ENCODE results near the gene C1QTNF7. TPM values are rescaled to one million over a fixed set of nuclear protein-coding genes. Genes with fewer than 3 reads are reported as not detected.

Gene C1QTNF7
- total RNA-seq, 1 donor from 2014 or later = not detected

DNA sequence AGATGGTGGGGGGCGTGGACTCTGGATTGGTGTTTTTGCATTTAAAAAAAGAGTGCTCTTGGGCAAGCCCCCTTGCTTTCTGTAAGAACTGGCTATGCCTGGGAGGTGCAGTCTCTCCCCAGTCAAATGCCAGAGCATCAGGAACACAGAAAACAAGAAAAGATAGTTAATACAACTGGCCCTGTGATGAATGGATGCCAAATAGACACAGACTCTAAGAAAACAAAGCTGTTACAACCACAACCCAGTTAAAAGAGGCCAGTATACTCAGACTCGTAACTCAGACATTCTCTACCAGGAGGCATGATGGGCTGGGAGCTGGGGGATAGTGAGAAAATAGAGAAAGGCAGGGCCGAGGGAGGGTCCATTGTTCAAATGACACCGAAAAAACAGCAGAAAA is 32.5 kb upstream of the C1QTNF7 start:
- DNase-seq (ENCODE audit: low read depth) = no peak

GRCh38 chr4:15396157-15396800 is 31.6 kb upstream of the C1QTNF7 start:
- FAIRE-seq (peak; percentile 43), DNase-seq (ENCODE audit: low read depth) (no peak)
- H2AFZ ChIP-seq (ENCODE audit: low read depth, low read length) = no peak overlapping the region
- H3K4me3 ChIP-seq (ENCODE audit: insufficient read depth, low read depth, low read length) = no peak overlapping the region
- Mint-ChIP-seq H3K4me3 (ENCODE audit: unreplicated experiment) (no peak overlapping the region), H3K36me3 (ENCODE audit: low read depth, unreplicated experiment) (peaks cover 2% of the 10 kb centered on the region), H3K9me3 (ENCODE audit: unreplicated experiment) (no peaks in the 10 kb centered on the region), H3K27ac (ENCODE audit: unreplicated experiment) (no peak overlapping the region), H3K27me3 (ENCODE audit: low read depth, unreplicated experiment) (peaks cover 3% of the 10 kb centered on the region), H3K4me1 (ENCODE audit: low read depth, unreplicated experiment) (peaks cover 21% of the 10 kb centered on the region)
- H3K79me2 ChIP-seq (ENCODE audit: insufficient read depth, low read length) = no peaks in the 10 kb centered on the region
- no peak overlapping the region for H3K4me2 ChIP-seq (ENCODE audit: low read length)
- no peak overlapping the region for H3K27ac ChIP-seq (ENCODE audit: low read depth, low read length)
- TF ChIP-seq EZH2 (IDR thresholded peaks at IDR 0.05; ENCODE audit: insufficient read depth, low read length) = no peak
- peak; percentile 66 for TF ChIP-seq CTCF (IDR thresholded peaks at IDR 0.05; ENCODE audit: insufficient read depth, low read depth, low read length)
- H3K4me1 ChIP-seq (ENCODE audit: insufficient read depth, low read length) = peaks cover 11% of the 10 kb centered on the region
- H3K9ac ChIP-seq (ENCODE audit: low read length) = no peak overlapping the region
- H3K27me3 ChIP-seq (ENCODE audit: insufficient read depth, low read length) = no peaks in the 10 kb centered on the region
- no peaks in the 10 kb centered on the region for H4K20me1 ChIP-seq (ENCODE audit: insufficient read depth, low read length)
- no peaks in the 10 kb centered on the region for H3K9me3 ChIP-seq (ENCODE audit: insufficient read depth, low read depth, low read length)
- no peaks in the 10 kb centered on the region for H3K36me3 ChIP-seq (ENCODE audit: insufficient read depth, low read length)

More for the DNA sequence above, 32.5 kb upstream of the C1QTNF7 start:
- no peak overlapping the region for H3K4me2 ChIP-seq (ENCODE audit: low read length)
- peaks cover 11% of the 10 kb centered on the region for H3K4me1 Mint-ChIP-seq (ENCODE audit: low read depth, unreplicated experiment)
- no peak overlapping the region for H3K9ac ChIP-seq (ENCODE audit: low read length)
- H3K79me2 ChIP-seq (ENCODE audit: insufficient read depth, low read length) = no peaks in the 10 kb centered on the region
- peaks cover 2% of the 10 kb centered on the region for H3K36me3 Mint-ChIP-seq (ENCODE audit: low read depth, unreplicated experiment)
- H4K20me1 ChIP-seq (ENCODE audit: insufficient read depth, low read length) = no peaks in the 10 kb centered on the region
- H3K4me1 ChIP-seq (ENCODE audit: insufficient read depth, low read length) = peaks cover under 1% of the 10 kb centered on the region
- no peaks in the 10 kb centered on the region for H3K9me3 Mint-ChIP-seq (ENCODE audit: unreplicated experiment)
- H3K36me3 ChIP-seq (ENCODE audit: insufficient read depth, low read length) = no peaks in the 10 kb centered on the region
- no peak overlapping the region for H3K27ac ChIP-seq (ENCODE audit: low read depth, low read length)
- no peaks in the 10 kb centered on the region for H3K27me3 ChIP-seq (ENCODE audit: insufficient read depth, low read length)
- no peak for FAIRE-seq
- H2AFZ ChIP-seq (ENCODE audit: low read depth, low read length) = no peak overlapping the region
- H3K9me3 ChIP-seq (ENCODE audit: insufficient read depth, low read depth, low read length) = no peaks in the 10 kb centered on the region
- peak overlapping the region; percentile 55 for H3K27ac Mint-ChIP-seq (ENCODE audit: unreplicated experiment)
- H3K27me3 Mint-ChIP-seq (ENCODE audit: low read depth, unreplicated experiment) = peaks cover 3% of the 10 kb centered on the region
- TF ChIP-seq EZH2 (IDR thresholded peaks at IDR 0.05; ENCODE audit: insufficient read depth, low read length) = no peak
- H3K4me3 Mint-ChIP-seq (ENCODE audit: unreplicated experiment) = no peak overlapping the region
- no peak overlapping the region for H3K4me3 ChIP-seq (ENCODE audit: insufficient read depth, low read depth, low read length)

- peaks cover 3% of the 10 kb centered on the region for H3K27me3 Mint-ChIP-seq (ENCODE audit: low read depth, unreplicated experiment)
- DNase-seq (ENCODE audit: low read depth) (no peak), FAIRE-seq (no peak)
- Histone ChIP-seq H3K27me3 (ENCODE audit: insufficient read depth, low read length) (no peaks in the 10 kb centered on the region), H3K4me1 (ENCODE audit: insufficient read depth, low read length) (peaks cover 11% of the 10 kb centered on the region), H3K4me3 (ENCODE audit: insufficient read depth, low read depth, low read length) (no peak overlapping the region), H2AFZ (ENCODE audit: low read depth, low read length) (no peak overlapping the region), H3K9ac (ENCODE audit: low read length) (no peak overlapping the region), H3K27ac (ENCODE audit: low read depth, low read length) (no peak overlapping the region), H3K4me2 (ENCODE audit: low read length) (no peak overlapping the region), H3K36me3 (ENCODE audit: insufficient read depth, low read length) (no peaks in the 10 kb centered on the region), H3K9me3 (ENCODE audit: insufficient read depth, low read depth, low read length) (no peaks in the 10 kb centered on the region), H4K20me1 (ENCODE audit: insufficient read depth, low read length) (no peaks in the 10 kb centered on the region), H3K79me2 (ENCODE audit: insufficient read depth, low read length) (no peaks in the 10 kb centered on the region)
- no peaks in the 10 kb centered on the region for H3K9me3 Mint-ChIP-seq (ENCODE audit: unreplicated experiment)
- H3K4me3 Mint-ChIP-seq (ENCODE audit: unreplicated experiment) = no peak overlapping the region
- TF ChIP-seq EZH2 (IDR thresholded peaks at IDR 0.05; ENCODE audit: insufficient read depth, low read length) = no peak
- no peak for TF ChIP-seq CTCF (IDR thresholded peaks at IDR 0.05; ENCODE audit: insufficient read depth, low read depth, low read length)
- H3K27ac Mint-ChIP-seq (ENCODE audit: unreplicated experiment) = no peak overlapping the region
- H3K4me1 Mint-ChIP-seq (ENCODE audit: low read depth, unreplicated experiment) = peaks cover 34% of the 10 kb centered on the region
- H3K36me3 Mint-ChIP-seq (ENCODE audit: low read depth, unreplicated experiment) = peaks cover 2% of the 10 kb centered on the region
Observed at GRCh38 chr4:15398001-15398400, 29.8 kb upstream of the C1QTNF7 start.

Measured in astrocyte (in vitro differentiated cells and primary cell).